ENCODE results near the gene SELENOK. TPM values are rescaled to one million over a fixed set of nuclear protein-coding genes. Genes with fewer than 3 reads are reported as not detected.

Gene SELENOK
- total RNA-seq, 2 experiments from 2014 or later = 42.2 to 45.3 TPM

DNA sequence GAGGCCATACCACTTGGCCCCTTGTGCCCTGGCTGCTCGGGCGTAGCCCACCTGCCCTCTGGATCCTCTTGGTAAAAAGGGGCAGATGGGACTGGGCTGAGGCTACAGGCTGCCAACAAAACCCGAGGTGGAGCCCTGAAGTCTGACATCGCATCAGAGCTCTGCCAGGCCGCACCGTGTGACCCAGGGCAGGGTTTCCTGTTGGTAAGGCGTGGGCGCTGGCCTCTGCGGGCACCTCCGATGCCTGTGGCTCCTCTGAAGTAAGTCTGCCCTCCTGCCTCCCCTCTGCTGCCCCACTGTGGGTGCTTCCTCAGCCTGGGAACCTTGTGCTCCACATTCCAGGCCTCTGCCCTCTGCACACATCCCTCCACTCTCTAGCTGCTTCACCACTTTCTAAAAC, 54.3 kb downstream of the SELENOK start:
- Mint-ChIP-seq H3K9me3 (no peaks in the 10 kb centered on the region), H3K4me1 (peaks cover 1% of the 10 kb centered on the region), H3K36me3 (no peaks in the 10 kb centered on the region), H3K4me3 (no peak overlapping the region), H3K27me3 (no peaks in the 10 kb centered on the region), H3K27ac (no peak overlapping the region)
- DNase-seq = no peak

DNA sequence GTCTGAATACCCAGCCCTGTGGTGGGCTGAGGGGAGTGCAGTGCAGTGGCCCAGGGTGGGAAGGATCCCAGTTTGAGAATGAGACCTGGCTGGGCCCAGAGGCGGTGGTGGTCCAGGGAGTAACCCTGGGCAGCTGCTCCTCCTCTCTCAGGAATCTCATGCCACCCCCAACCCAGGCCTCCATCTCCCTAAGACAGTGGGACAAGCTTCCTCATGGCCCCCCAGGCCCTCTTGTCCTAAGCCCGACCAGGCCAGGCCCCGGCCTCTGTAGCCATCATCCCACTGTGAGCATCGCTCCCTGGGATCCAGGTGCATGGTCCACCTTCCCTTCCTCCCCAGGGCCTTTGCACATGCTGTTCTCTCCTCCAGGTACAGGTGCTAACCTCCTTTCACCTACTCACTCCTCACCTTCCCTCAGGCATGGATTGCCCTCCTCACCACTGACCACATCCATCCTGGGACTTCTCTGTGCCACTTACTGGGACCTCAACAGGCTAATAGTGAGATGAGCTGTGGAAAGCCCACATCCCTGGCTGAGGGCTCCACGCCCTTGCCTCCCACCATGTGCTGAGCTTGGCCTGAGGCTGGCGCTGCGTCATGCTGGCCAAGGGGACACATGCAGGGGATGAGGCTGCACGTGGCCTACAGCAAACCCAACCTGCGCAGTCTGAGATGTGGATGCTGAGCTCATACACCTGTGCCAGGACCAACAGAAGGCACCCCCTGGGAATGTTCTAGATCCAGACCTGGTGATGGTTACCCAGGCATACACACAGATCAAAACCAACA, 55.4 kb downstream of the SELENOK start:
- H3K36me3 Mint-ChIP-seq = no peaks in the 10 kb centered on the region
- DNase-seq = no peak
- no peaks in the 10 kb centered on the region for H3K27me3 Mint-ChIP-seq
- H3K4me3 Mint-ChIP-seq = no peak overlapping the region
- H3K27ac Mint-ChIP-seq = no peak overlapping the region
- no peaks in the 10 kb centered on the region for H3K9me3 Mint-ChIP-seq
- H3K4me1 Mint-ChIP-seq = peaks cover 1% of the 10 kb centered on the region

DNA sequence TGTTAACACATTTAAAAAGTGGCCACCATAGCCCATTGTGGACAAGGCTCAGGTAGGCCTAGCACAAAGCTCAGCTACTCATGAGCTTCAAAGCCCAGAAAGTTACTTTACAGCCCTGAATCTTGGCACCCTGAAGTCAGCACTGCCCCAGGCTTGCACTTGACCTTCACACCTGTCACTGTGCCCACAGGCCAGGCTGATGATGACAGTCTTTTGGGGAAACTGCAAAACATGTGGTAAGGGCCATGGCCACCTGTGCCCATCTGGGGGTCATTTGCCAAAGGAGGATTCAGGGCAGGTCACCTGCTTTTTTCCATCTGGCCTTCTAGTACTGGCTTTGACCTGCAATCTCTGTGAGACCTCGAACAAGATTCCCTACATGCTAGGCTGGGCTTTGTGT, 56.4 kb downstream of the SELENOK start:
- Mint-ChIP-seq H3K9me3 (no peaks in the 10 kb centered on the region), H3K4me1 (peaks cover 1% of the 10 kb centered on the region)

GRCh38 chr3:53834429-53835095, 57.1 kb downstream of the SELENOK start:
- H3K9me3 Mint-ChIP-seq = no peaks in the 10 kb centered on the region
- peaks cover 1% of the 10 kb centered on the region for H3K4me1 Mint-ChIP-seq
- H3K27me3 Mint-ChIP-seq = no peaks in the 10 kb centered on the region
- DNase-seq = no peak
- H3K4me3 Mint-ChIP-seq = no peak overlapping the region
- H3K27ac Mint-ChIP-seq = no peak overlapping the region
- no peaks in the 10 kb centered on the region for H3K36me3 Mint-ChIP-seq

More for the DNA sequence above, 56.4 kb downstream of the SELENOK start:
- no peak for DNase-seq
- Mint-ChIP-seq H3K27me3 (no peaks in the 10 kb centered on the region), H3K36me3 (no peaks in the 10 kb centered on the region), H3K27ac (no peak overlapping the region), H3K4me3 (no peak overlapping the region)

Other genes starting within 250 kb of the SELENOK start
- under 1 TPM; 0.08 to 0.10 TPM for gene CHDH, start 45.4 kb downstream of the SELENOK start, total RNA-seq
- gene IL17RB, start 45.3 kb downstream of the SELENOK start, total RNA-seq = not detected
- 10 to 100 TPM; 29.8 to 29.9 TPM for gene ACTR8, start 9.7 kb downstream of the SELENOK start, total RNA-seq
- not detected for gene CACNA2D3, start 230.7 kb upstream of the SELENOK start, total RNA-seq

Data from activated naive CD8-positive, alpha-beta T cell treated with anti-CD3 and anti-CD28 coated beads for 36 hours (primary cell).